ENCODE measurements around the gene HCFC1R1. TPM values are rescaled to one million over a fixed set of nuclear protein-coding genes. Genes with fewer than 3 reads are reported as not detected.

HCFC1R1 gene
- polyA plus RNA-seq, 1 experiment = 33.7 TPM

- POLR2A ChIA-PET = no interaction called here
- H3K27me3 ChIP-seq (ENCODE audit: control insufficient read depth, insufficient read depth, low read length) = peaks cover 50% of the 10 kb centered on the region
- H3K36me3 ChIP-seq (ENCODE audit: control insufficient read depth, insufficient read depth, low read length) = no peaks in the 10 kb centered on the region
- no peak within 1 kb of the TSS for H3K4me3 ChIP-seq (ENCODE audit: low read depth, low read length)
- TF ChIP-seq CTCF (IDR thresholded peaks at IDR 0.05; ENCODE audit: insufficient read depth, low read depth, low read length) = no peak
- no peak for DNase-seq (ENCODE audit: low read depth)
- CTCF ChIA-PET = interaction anchor here (1.3 to 1.8 kb wide), 3 partner anchors 9 to 22 kb away, joined by 3 to 4 read pairs (median 4); no protein-coding TSS in a partner anchor
Observed at GRCh38 chr16:3036726-3037315, 13.1 kb upstream of the HCFC1R1 start, which contains the start of gene BICDL2. TSS of gene BICDL2 (minus strand) at chr16:3036944. CDS start at chr16:3035496, 1,448 bp downstream.

GRCh38 chr16:3035972-3036725, 12.4 kb upstream of the HCFC1R1 start:
- Histone ChIP-seq H3K36me3 (ENCODE audit: control insufficient read depth, insufficient read depth, low read length) (no peaks in the 10 kb centered on the region), H3K4me3 (ENCODE audit: low read depth, low read length) (no peak overlapping the region), H3K27me3 (ENCODE audit: control insufficient read depth, insufficient read depth, low read length) (peaks cover 49% of the 10 kb centered on the region)
- DNase-seq (ENCODE audit: low read depth) = no peak
- ChIA-PET CTCF (interaction anchor here (1.3 to 1.8 kb wide), 3 partner anchors 8 to 22 kb away, joined by 3 to 4 read pairs (median 4); no protein-coding TSS in a partner anchor), POLR2A (no interaction called here)
- TF ChIP-seq CTCF (IDR thresholded peaks at IDR 0.05; ENCODE audit: insufficient read depth, low read depth, low read length) = no peak

GRCh38 chr16:3035289-3035971, 11.7 kb upstream of the HCFC1R1 start:
- CTCF ChIA-PET = interaction anchor here (1.3 to 8.0 kb wide), 5 partner anchors 14 to 131 kb away, joined by 3 to 78 read pairs (median 4); partner anchors contain the start of genes HCFC1R1, THOC6 and TNFRSF12A
- Histone ChIP-seq H3K4me3 (ENCODE audit: low read depth, low read length) (no peak overlapping the region), H3K27me3 (ENCODE audit: control insufficient read depth, insufficient read depth, low read length) (peaks cover 49% of the 10 kb centered on the region), H3K36me3 (ENCODE audit: control insufficient read depth, insufficient read depth, low read length) (no peaks in the 10 kb centered on the region)
- DNase-seq (ENCODE audit: low read depth) = no peak
- POLR2A ChIA-PET = no interaction called here
- TF ChIP-seq CTCF (IDR thresholded peaks at IDR 0.05; ENCODE audit: insufficient read depth, low read depth, low read length) = no peak

- no peak for TF ChIP-seq CTCF (IDR thresholded peaks at IDR 0.05; ENCODE audit: insufficient read depth, low read depth, low read length)
- no peak for DNase-seq (ENCODE audit: low read depth)
- no peak overlapping the region for H3K4me3 ChIP-seq (ENCODE audit: low read depth, low read length)
- CTCF ChIA-PET = interaction anchor here (1.1 to 9.4 kb wide), 13 partner anchors 10 to 136 kb away, joined by 3 to 97 read pairs (median 7); partner anchors contain the start of genes HCFC1R1, MMP25, THOC6 and TNFRSF12A
- H3K27me3 ChIP-seq (ENCODE audit: control insufficient read depth, insufficient read depth, low read length) = peaks cover 36% of the 10 kb centered on the region
- no peaks in the 10 kb centered on the region for H3K36me3 ChIP-seq (ENCODE audit: control insufficient read depth, insufficient read depth, low read length)
- POLR2A ChIA-PET = no interaction called here
Observed at GRCh38 chr16:3032624-3033023, 8.9 kb upstream of the HCFC1R1 start.
